ENCODE results near the gene PDE4B. TPM values are rescaled to one million over a fixed set of nuclear protein-coding genes. Genes with fewer than 3 reads are reported as not detected.
"Not testable (repeated sequence)": the region's sequence is repeated elsewhere in the genome, so short reads cannot be mapped to it uniquely, and the experiment has no call there.

The PDE4B gene
- total and polyA plus RNA-seq, 10 of the 15 experiments (the other 5 are each of a cell fraction or from before 2014, with no cell fraction given), result 3.0 to 13.2 (median 5.7) TPM

GRCh38 chr1:66128641-66129040, 335.9 kb downstream of the PDE4B start:
- not testable (repeated sequence) for H3K4me3 ChIP-seq

DNA sequence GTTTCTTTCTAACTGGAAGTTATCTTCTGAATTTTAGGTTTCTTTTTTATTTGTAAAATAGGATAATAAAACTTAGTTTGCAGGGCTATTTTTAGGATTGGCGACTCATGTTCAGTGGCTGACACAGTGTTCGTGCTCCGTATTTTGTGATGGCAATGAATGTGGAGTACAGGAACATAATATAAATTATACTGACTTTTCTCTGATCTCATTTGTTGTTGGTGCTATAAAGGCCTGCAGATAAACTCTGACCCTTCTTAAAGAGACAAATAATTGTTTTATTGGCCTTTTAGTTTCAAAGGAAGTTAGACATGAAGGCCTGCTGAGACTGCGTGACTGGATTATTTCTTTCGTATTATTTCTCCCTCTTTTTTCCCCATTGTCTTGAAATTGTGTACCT, 339.6 kb downstream of the PDE4B start:
- no TSS peak for BruUV-seq (replicated peaks)
- WGBS (ENCODE audit: insufficient coverage, insufficient replicate concordance, low lambda C conversion rate, missing lambda C conversion rate), result 76% methylated on average over 5 of the region's 5 CpGs
- Histone ChIP-seq H3K9me3 (replicated peaks; ENCODE audit: control insufficient read depth, insufficient read depth, low read length) (no peaks in the 10 kb centered on the region), H3K27ac (ENCODE audit: control insufficient read depth, insufficient read depth) (no peak overlapping the region), H3K79me2 (ENCODE audit: control insufficient read depth, insufficient read depth, low read length) (no peaks in the 10 kb centered on the region), H4K20me1 (ENCODE audit: control insufficient read depth, insufficient read depth) (no peaks in the 10 kb centered on the region), H3K4me3 (no peak overlapping the region), H3K36me3 (ENCODE audit: control insufficient read depth in 2 of 2, insufficient read depth in 2 of 2, low read length in 1 of 2) (no peaks in the 10 kb centered on the region), H3K4me1 (ENCODE audit: control insufficient read depth, insufficient read depth, low read length) (no peaks in the 10 kb centered on the region), H3K4me2 (ENCODE audit: control insufficient read depth, insufficient read depth) (no peak overlapping the region), H2AFZ (ENCODE audit: control insufficient read depth, low read depth, low read length) (no peak overlapping the region), H3K9ac (ENCODE audit: control insufficient read depth, insufficient read depth, low read length) (no peak overlapping the region), H3K27me3 (replicated peaks in 1 of 2; ENCODE audit: control insufficient read depth in 2 of 2, insufficient read depth in 2 of 2, low read length in 1 of 2) (no peaks in the 10 kb centered on the region)
- intact Hi-C loops (cut with micrococcal nuclease; ENCODE audit: unreplicated experiment), result no loop called here
- ChIA-PET POLR2A (no interaction called here), CTCF (no interaction called here), SMC1A (ENCODE audit: uncharacterized antibody, unreplicated experiment) (no interaction called here), RAD21 (ENCODE audit: unreplicated experiment) (no interaction called here)
- DNase-seq (ENCODE audit: low read depth, low spot score) (no peak), ATAC-seq (no peak), FAIRE-seq (no peak)
- TF ChIP-seq, protein P1, sequence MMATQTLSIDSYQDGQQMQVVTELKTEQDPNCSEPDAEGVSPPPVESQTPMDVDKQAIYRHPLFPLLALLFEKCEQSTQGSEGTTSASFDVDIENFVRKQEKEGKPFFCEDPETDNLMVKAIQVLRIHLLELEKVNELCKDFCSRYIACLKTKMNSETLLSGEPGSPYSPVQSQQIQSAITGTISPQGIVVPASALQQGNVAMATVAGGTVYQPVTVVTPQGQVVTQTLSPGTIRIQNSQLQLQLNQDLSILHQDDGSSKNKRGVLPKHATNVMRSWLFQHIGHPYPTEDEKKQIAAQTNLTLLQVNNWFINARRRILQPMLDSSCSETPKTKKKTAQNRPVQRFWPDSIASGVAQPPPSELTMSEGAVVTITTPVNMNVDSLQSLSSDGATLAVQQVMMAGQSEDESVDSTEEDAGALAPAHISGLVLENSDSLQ (IDR thresholded peaks at IDR 0.05), result no peak
- TF ChIP-seq MYB (IDR thresholded peaks at IDR 0.05; ENCODE audit: borderline replicate concordance, low read depth, low read length) (no peak), RFX5 (IDR thresholded peaks at IDR 0.05; ENCODE audit: low read depth, low read length) (no peak), GATAD2B (conservative IDR thresholded peaks at IDR 0.05; ENCODE audit: low read depth) (no peak), SUZ12 (IDR thresholded peaks at IDR 0.05; ENCODE audit: unreplicated experiment) (no peak)
- in situ Hi-C loops (cut with MboI), result no loop called here

More at GRCh38 chr1:66128641-66129040, 335.9 kb downstream of the PDE4B start:
- H3K9ac ChIP-seq (ENCODE audit: control insufficient read depth, insufficient read depth, low read length); CTCF ChIA-PET; H3K27ac ChIP-seq (ENCODE audit: control insufficient read depth, insufficient read depth); H3K4me2 ChIP-seq (ENCODE audit: control insufficient read depth, insufficient read depth); H4K20me1 ChIP-seq (ENCODE audit: control insufficient read depth, insufficient read depth); RAD21 ChIA-PET (ENCODE audit: unreplicated experiment); H3K79me2 ChIP-seq (ENCODE audit: control insufficient read depth, insufficient read depth, low read length); H2AFZ ChIP-seq (ENCODE audit: control insufficient read depth, low read depth, low read length); BruUV-seq (replicated peaks); POLR2A ChIA-PET; H3K4me1 ChIP-seq (ENCODE audit: control insufficient read depth, insufficient read depth, low read length); FAIRE-seq; H3K36me3 ChIP-seq (ENCODE audit: control insufficient read depth in 2 of 2, insufficient read depth in 2 of 2, low read length in 1 of 2); in situ Hi-C loops (cut with MboI); ATAC-seq; H3K27me3 ChIP-seq (replicated peaks in 1 of 2; ENCODE audit: control insufficient read depth in 2 of 2, insufficient read depth in 2 of 2, low read length in 1 of 2); intact Hi-C loops (cut with micrococcal nuclease; ENCODE audit: unreplicated experiment); DNase-seq (ENCODE audit: low read depth, low spot score); H3K9me3 ChIP-seq (replicated peaks; ENCODE audit: control insufficient read depth, insufficient read depth, low read length): not testable (repeated sequence)
- 14% methylated on average over 4 of the region's 4 CpGs for WGBS (ENCODE audit: insufficient coverage, insufficient replicate concordance, low lambda C conversion rate, missing lambda C conversion rate)
- SMC1A ChIA-PET (ENCODE audit: uncharacterized antibody, unreplicated experiment), result interaction anchor here (1.0 to 1.4 kb wide), 2 partner anchors 16 to 318 kb away, joined by 3 read pairs; no protein-coding TSS in a partner anchor
- TF ChIP-seq MEF2B (IDR thresholded peaks at IDR 0.05; ENCODE audit: partially characterized antibody, poor library complexity, severe bottlenecking) (peak; percentile 69), IKZF2 (IDR thresholded peaks at IDR 0.05) (0 out of 4 replicates have a peak, but pooled peaks have one; percentile 11 to 16)

Data from GM12878 (cell line).